Ovary (tissue), 9 donors: ENCODE results near the gene COMMD4. TPM values are rescaled to one million over a fixed set of nuclear protein-coding genes. Genes with fewer than 3 reads are reported as not detected.
"Not testable (repeated sequence)": the region's sequence is repeated elsewhere in the genome, so short reads cannot be mapped to it uniquely, and the experiment has no call there.

Source experiments
- DNase-seq, 5 donors: peaks; one replicate each; pipeline ENCODE4 v3.0.0-alpha.2; 2019 to 2020
- H3K27ac ChIP-seq, 2 donors: fragments of 200-600 bp; one replicate each; pipeline versions ENCODE4 v1.5.1 to v1.8.0; 2019 to 2022
- H3K27me3 ChIP-seq: fragments of 200-600 bp; one replicate; pipeline ENCODE4 v1.8.0; 2022
- H3K36me3 ChIP-seq: fragments of 200-600 bp; sonication (generic); one replicate; pipeline ENCODE4 v1.5.1; 2019
- H3K4me1 ChIP-seq: one replicate; pipeline ENCODE4 v1.8.1; 2013; ENCODE audit warnings: mild to moderate bottlenecking, moderate library complexity; ENCODE audit not compliant: insufficient read depth
- H3K4me3 ChIP-seq: fragments of 200-600 bp; sonication (generic); one replicate; pipeline ENCODE4 v1.5.1; 2017
- H3K9me3 ChIP-seq, 2 donors: fragments of 200-600 bp in 1 of 2; sonication (generic) in 1 of 2; one replicate each; pipeline versions ENCODE4 v1.5.1 to v1.8.1; 2013 to 2019; ENCODE audit warnings: mild to moderate bottlenecking in 1 of 2, moderate library complexity in 1 of 2
- CTCF ChIP-seq, 3 donors: fragments of 450-650 bp in 2 of 3; fragments of 200-600 bp in 1 of 3; IDR thresholded peaks; one replicate each; pipeline versions ENCODE4 v1.5.1 to v1.8.0; 2016 to 2022; ENCODE audit warnings: antibody characterized with exemption in 3 of 3, mild to moderate bottlenecking in 1 of 3
- EP300 ChIP-seq: sonication (generic); formaldehyde crosslinking; IDR thresholded peaks from one replicate; pipeline ENCODE4 v1.6.1; 2017; ENCODE audit warnings: antibody characterized with exemption
- POLR2A ChIP-seq: fragments of 450-650 bp; IDR thresholded peaks from one replicate; pipeline ENCODE4 v1.6.1; 2017; ENCODE audit warnings: antibody characterized with exemption, mild to moderate bottlenecking, moderate library complexity
- WGBS, 3 donors: extraction: QIAGEN DNeasy Blood & Tissue Kit in 1 of 3; methylation state at CpG; one replicate each; pipeline versions ENCODE4 v1.1.5 to v1.1.7; 2013 to 2017; 5-methylcytosine and 5-hydroxymethylcytosine counted together
- intact Hi-C, 4 donors: fragments of 100-400 bp; cut with DNase I; formaldehyde crosslinking; loops; one replicate each; pipeline versions ENCODE4 v1.11.0 to v1.15.1; 2022 to 2023
- polyA plus RNA-seq, 2 donors: library from polyadenylated mRNA; stranded (reverse); fragments of 200-250 nt in 1 of 2; fragments of 350-450 nt in 1 of 2; fragmentation: Illumina TruSeq in 1 of 2; extraction: RNeasy Lipid Tissue Mini Kit (QIAGEN cat#74804) in 1 of 2; gene quantifications; one replicate each; pipeline ENCODE4 v1.2.3, GENCODE V29; 2013 to 2014
- total RNA-seq, 7 donors: library from RNA; depleted of rRNA in 2 of 7; stranded (reverse); fragments of >200 nt in 2 of 7; fragmentation: NEBNext Ultra II Directional in 3 of 7; extraction: Animal tissue kit (Norgen Biotek cat#: 25700) in 3 of 7; gene quantifications; one replicate each; pipeline versions ENCODE4 v1.1.0 to v1.2.4, GENCODE V29; 2016 to 2023
- donor health status: DM: no; HTN: no; CAD: no; lungs with moderate emphysema.
- donor health status: DM: no; HTN: no; CAD: no.
- donor health status: Bipolar disorder and iron deficiency.
- donor health status: DM: yes; HTN: yes; CAD: no.
- donor health status: DM: no; HTN: no; CAD: no.
- donor health status: DM: yes; HTN: yes; CAD: no.

Gene COMMD4
- total and polyA plus RNA-seq, 9 donors: 12.1 to 67.9 (median 42.0) TPM

- peak within 1 kb of the TSS; percentile 64 for H3K4me3 ChIP-seq
- peak in 2 of 5 donors; percentile 25 to 42 for DNase-seq
Observed at GRCh38 chr15:75346796-75347221, 10.9 kb downstream of the COMMD4 start, which contains the start of gene NEIL1. NEIL1 (plus strand) TSS chr15:75347039; CDS start chr15:75348906, 1,867 bp downstream.

GRCh38 chr15:75347222-75348033 is 11.6 kb downstream of the COMMD4 start:
- no peaks in the 10 kb centered on the region for H3K9me3 ChIP-seq
- TF ChIP-seq EP300 (no peak), POLR2A (peak; percentile 24), CTCF (IDR thresholded peaks at IDR 0.05) (no peak)
- WGBS, 3 donors: 0 to 1% (median 1%) methylated on average over 65 of the region's 65 CpGs
- H3K27me3 ChIP-seq: no peaks in the 10 kb centered on the region
- peaks cover 7% of the 10 kb centered on the region for H3K4me1 ChIP-seq
- H3K36me3 ChIP-seq: no peaks in the 10 kb centered on the region
- intact Hi-C loops: no loop called here
- DNase-seq: peak; percentile 62 to 78 (median 76)
- H3K27ac ChIP-seq: peak overlapping the region in 1 of 2 donors; percentile 1
- H3K4me3 ChIP-seq: peak overlapping the region; percentile 64

More at GRCh38 chr15:75346796-75347221, 10.9 kb downstream of the COMMD4 start, which contains the start of gene NEIL1:
- H3K27me3 ChIP-seq: no peaks in the 10 kb centered on the region
- peaks cover 7% of the 10 kb centered on the region for H3K4me1 ChIP-seq
- no peaks in the 10 kb centered on the region for H3K36me3 ChIP-seq
- H3K9me3 ChIP-seq: no peaks in the 10 kb centered on the region
- intact Hi-C loops: no loop called here
- TF ChIP-seq CTCF (IDR thresholded peaks at IDR 0.05) (no peak), POLR2A (no peak), EP300 (no peak)
- WGBS, 3 donors: 24 to 31% (median 28%) methylated on average over 20 of the region's 20 CpGs
- peak within 1 kb of the TSS in 1 of 2 donors; percentile 1 for H3K27ac ChIP-seq

- H3K27ac ChIP-seq: peak overlapping the region; percentile 1 to 2
Observed at GRCh38 chr15:75348034-75348561, 12.2 kb downstream of the COMMD4 start.

GRCh38 chr15:75348562-75349350 is 12.9 kb downstream of the COMMD4 start:
- no peaks in the 10 kb centered on the region for H3K36me3 ChIP-seq
- no peaks in the 10 kb centered on the region for H3K9me3 ChIP-seq
- H3K27me3 ChIP-seq: no peaks in the 10 kb centered on the region
- TF ChIP-seq CTCF (IDR thresholded peaks at IDR 0.05) (no peak), POLR2A (no peak)
- H3K4me3 ChIP-seq: peak overlapping the region; percentile 64
- H3K27ac ChIP-seq: peak overlapping the region in 1 of 2 donors; percentile 2
- peaks cover 7% of the 10 kb centered on the region for H3K4me1 ChIP-seq
- 23 to 37% (median 34%) methylated on average over 40 to 46 of the region's 46 CpGs for WGBS, 3 donors
- peak in 3 of 5 donors; percentile 48 to 64 (median 60) for DNase-seq
- intact Hi-C loops: no loop called here

More at GRCh38 chr15:75348034-75348561, 12.2 kb downstream of the COMMD4 start:
- Histone ChIP-seq H3K27me3 (no peaks in the 10 kb centered on the region), H3K4me1 (peaks cover 7% of the 10 kb centered on the region), H3K4me3 (peak overlapping the region; percentile 64), H3K36me3 (no peaks in the 10 kb centered on the region), H3K9me3 (no peaks in the 10 kb centered on the region)
- DNase-seq: peak in 3 of 5 donors; percentile 48 to 66 (median 51)
- TF ChIP-seq EP300: no peak
- no peak for TF ChIP-seq POLR2A
- 0 to 1% (median 1%) methylated on average over 35 to 45 of the region's 45 CpGs for WGBS, 3 donors
- intact Hi-C loops: no loop called here

GRCh38 chr15:75349351-75349669 is 13.4 kb downstream of the COMMD4 start:
- H3K4me3 ChIP-seq, H3K9me3 ChIP-seq, H3K4me1 ChIP-seq, DNase-seq, H3K36me3 ChIP-seq, intact Hi-C loops, H3K27me3 ChIP-seq, H3K27ac ChIP-seq: not testable (repeated sequence)
- WGBS, 3 donors: 85 to 94% (median 87%) methylated on average over 8 of the region's 8 CpGs
